GM19023 (cell line): ENCODE measurements around the gene ACAP3.

ENCODE experiments used
- ATAC-seq: cut with Tn5 transposase; IDR thresholded peaks from one replicate; pipeline ENCODE4 v1.9.1; 2021; ENCODE audit warnings: mild to moderate bottlenecking, moderate library complexity; ENCODE audit not compliant: unreplicated experiment

The ACAP3 gene

DNA sequence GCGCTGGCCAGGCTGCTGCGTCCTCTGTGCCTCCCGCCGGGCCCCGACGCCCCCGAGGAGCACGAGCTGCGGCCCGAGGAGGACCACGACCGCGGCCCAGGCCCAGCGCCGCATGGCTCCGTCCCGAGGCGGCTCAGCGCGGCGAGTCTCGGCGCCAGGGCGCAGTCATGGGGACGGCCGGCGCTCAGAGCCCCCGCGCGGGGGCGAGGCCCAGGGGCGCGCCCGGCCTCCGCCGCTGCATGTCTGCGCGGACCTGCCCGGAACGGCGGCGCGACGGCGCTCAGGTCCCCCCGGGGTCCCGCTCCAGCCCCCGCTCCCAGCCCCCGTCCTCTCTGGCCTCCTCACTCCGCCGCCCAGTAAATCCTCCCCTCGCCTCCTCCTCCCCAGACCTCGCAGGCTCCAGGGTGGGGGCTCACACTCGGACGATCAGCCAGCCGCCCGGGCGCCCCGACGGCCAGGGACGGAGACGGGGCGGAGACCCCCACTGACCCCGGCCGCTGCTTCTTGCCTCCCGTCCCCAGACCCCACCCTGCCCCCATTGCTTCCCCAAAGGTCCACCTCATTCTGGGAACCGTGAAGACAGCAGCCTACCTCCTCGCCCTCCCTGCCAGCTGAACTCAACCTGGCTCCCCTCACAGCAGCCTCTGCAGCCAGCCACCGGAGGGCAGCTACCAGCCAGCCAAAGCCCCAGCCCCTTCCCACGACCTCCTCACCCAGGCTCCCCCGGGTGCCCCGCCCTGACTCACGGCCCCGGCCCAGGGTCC, 61.0 kb downstream of the ACAP3 start, which contains the start of gene C1QTNF12:
Gene C1QTNF12 (minus strand): TSS at position 146 of the 764 bp plus-strand sequence. CDS start 32 bp downstream, at position 114.
- ATAC-seq = no peak

DNA sequence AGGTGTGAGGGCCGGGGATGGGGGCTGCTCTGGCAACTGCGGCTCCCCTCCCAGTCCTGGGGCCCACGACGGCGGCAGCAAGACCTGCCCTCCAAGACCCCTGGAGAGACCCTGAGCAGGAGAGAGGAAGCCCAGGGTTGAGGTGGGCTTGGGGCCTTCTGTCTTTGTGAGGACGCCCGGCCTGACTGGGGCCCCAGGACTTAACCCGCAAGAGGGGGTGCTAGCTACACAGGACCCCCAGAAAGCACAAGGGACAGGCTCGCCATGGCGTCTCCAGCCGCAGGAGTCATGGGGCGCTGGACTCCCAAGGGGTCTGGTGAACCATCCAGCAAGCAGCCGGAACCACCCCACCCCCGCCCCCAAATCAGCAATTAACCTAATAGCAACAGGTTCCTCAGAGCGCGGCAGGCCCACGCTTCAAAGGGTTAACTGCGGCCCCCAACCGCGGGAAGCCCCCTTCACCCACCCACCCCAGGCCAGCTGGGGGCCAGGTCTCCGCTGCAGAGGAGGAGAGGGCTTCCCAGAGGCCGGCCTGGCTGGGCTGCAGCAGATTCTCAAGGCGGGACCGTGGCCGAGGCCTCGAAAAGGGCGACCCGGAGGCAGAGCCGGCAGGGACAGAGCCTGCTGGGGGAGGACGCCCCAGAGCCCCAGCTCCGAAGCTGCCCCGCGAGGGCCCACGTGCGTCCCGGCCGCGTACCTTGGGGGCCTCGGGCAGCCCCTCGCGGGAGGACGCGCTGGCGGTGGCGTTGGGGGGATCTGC, 61.7 kb downstream of the ACAP3 start:
- ATAC-seq = no peak

DNA sequence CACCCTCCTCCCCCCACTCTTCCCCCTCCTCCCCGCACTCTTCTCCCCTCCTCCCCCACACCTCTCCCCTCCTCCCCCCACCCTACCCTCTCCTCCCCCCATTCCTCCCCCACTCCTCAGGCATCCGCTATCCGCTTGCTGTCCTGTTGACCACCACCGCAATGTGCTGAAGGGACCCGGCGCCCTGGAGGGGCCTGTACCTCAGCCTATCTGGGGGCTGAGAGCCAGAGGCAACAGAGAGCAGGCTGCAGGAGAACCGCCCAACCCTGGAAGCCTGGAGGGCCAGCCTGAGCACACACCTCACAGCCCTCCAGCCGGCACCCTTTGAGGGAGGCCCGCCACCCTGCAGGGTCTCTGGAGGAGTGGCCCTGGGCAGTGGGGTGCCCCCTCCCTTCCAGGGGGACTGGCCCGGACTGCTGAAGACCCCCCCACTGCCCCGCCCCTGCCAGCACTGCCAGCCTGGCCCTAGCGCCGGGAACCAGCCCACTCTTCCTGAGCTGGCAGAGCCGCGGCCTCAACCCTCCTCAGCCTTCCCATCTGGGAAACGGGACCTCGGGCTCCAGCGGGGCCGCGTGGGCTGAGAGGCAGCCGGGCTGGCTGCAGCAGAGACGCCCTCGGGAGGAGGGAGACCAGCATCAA, 62.4 kb downstream of the ACAP3 start:
- ATAC-seq = no peak

DNA sequence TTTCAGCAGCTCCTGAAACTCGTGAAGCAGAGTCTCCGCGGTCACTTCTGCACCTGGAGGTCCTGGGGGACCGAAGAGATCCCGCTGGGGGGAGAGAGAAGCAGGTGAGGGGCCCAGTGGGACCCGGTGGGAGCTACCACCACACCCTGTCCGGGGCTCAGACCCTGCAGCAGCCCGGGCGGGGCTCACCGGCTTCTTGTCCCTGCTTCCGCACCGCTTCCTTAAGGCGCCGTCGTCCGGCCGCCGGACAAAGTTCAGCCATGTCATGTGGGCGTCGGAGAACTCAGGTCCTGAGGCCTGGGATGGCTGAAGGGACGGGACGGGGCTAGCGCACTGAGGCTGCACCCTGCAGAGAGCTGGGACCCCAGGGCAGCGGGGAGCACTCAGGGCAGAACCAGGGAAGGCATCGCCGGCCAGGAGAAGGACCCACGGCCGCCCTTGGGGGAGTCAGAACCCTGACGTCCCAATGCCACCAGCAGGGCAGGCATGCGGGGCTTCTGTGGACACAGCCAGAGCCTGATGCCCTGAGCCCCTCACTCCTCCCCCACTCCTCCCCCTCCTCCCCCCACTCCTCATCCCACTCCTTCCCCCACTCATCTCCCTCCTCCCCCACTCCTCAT, 63.4 kb downstream of the ACAP3 start:
- ATAC-seq = no peak

DNA sequence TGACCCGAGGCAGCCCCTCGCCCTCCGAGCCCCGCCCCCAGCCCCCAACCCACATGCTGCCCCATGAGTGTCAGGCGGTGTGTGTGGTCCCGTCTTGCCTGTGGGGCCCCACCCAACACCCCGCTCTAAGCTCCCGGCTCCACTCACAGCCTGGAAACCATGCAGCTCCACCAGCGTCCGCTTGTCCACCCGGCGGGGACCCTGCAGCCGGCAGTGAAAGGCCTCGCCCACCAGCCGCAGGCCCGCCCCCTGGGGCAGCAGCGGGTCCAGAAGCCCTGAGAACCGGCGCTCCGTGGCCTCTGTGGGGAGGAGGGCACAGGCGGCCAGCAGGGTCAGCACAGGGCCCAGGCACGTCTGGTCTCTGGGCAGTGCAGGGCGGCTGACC, 63.9 kb downstream of the ACAP3 start:
- no peak for ATAC-seq

DNA sequence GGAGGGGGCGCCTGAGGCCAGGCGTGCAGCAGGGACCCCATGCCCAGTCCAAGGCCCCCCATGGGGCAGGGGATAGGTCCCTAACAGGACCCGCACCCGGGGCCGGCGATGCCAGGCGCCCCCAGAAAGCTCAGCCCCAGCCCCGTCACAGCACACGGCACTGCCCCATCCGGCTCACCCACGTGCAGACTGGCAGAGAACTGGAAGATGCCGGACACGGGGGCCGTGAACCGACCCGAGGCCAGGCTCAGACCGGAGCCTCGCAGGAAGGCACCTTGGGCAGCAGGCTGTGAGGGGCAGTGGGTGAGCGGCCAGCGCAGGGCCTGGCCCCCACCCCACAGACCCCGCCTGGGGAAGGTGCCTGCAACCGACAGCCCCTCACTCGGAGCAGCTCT, 64.5 kb downstream of the ACAP3 start:
- ATAC-seq = no peak

DNA sequence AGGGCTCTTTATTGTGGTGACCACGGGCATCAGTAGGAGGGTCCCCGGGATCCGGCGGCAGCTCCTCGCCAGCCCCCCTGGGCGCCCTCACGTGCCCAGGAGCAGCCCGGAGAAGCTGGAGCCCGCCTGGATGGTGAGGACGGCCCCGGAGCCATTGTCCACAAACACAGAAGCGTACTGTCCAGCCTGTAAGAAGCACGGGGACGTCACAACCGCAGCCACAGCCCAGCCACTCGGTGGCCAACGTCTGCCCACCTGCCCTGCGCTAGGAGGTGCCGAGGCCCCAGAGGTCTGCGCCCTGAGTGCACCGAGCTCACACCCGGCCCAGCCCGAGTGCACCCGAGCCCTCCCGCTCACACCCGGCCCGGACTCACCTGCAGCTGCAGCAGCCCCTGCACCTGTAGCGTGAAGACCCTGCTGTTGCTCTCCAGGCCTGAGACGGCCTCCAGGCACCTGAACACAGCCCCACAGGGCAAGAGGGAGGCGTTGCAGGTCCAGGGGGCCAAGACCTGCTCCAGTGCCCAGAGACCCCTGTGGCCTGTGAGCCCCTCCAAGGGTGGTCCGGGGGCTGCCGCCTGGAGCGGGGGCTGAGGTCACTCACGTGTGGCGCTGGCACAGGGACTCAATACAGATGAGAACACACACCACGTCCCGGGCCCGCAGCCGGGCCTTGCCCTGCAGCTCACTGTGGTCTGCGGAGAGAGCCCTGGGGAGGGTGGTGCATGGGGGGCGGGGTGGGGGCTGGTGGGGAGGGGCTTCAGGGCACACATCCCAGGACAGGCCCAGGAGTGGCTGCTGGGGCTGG, 65.1 kb downstream of the ACAP3 start:
- ATAC-seq = no peak
